Left ventricle myocardium inferior (tissue), 1 donor: ENCODE measurements around the gene SLC44A4. TPM values are rescaled to one million over a fixed set of nuclear protein-coding genes. Genes with fewer than 3 reads are reported as not detected.

ENCODE experiments used
- DNase-seq: peaks from one replicate; pipeline ENCODE4 v3.0.0-alpha.2; 2020
- H3K27ac ChIP-seq: fragments of 200-600 bp; replicated peaks from 2 replicates; pipeline ENCODE4 v1.8.0; 2021
- H3K27me3 ChIP-seq: fragments of 200-600 bp; 2 replicates; pipeline ENCODE4 v1.8.0; 2021; ENCODE audit warnings: low read depth
- H3K36me3 ChIP-seq: fragments of 200-600 bp; 2 replicates; pipeline ENCODE4 v1.8.0; 2021
- H3K4me1 ChIP-seq: fragments of 200-600 bp; 2 replicates; pipeline ENCODE4 v1.8.0; 2021
- H3K4me3 ChIP-seq: fragments of 200-600 bp; 2 replicates; pipeline ENCODE4 v1.8.0; 2021; ENCODE audit warnings: mild to moderate bottlenecking, moderate library complexity
- H3K9me3 ChIP-seq: fragments of 200-600 bp; replicated peaks from 2 replicates; pipeline ENCODE4 v1.8.0; 2021
- intact Hi-C: fragments of 100-400 bp; cut with micrococcal nuclease; formaldehyde crosslinking; loops from one replicate; pipeline ENCODE4 v1.11.0; 2022
- total RNA-seq: library from RNA; stranded (reverse); fragmentation: NEBNext Ultra II Directional; extraction: Animal tissue kit (Norgen Biotek cat#: 25700); gene quantifications from one replicate; pipeline ENCODE4 v1.2.1, GENCODE V29; 2021
- TF ChIP-seq, protein P1 (sequence below): fragments of 200-600 bp; IDR thresholded peaks from 2 replicates; pipeline ENCODE4 v1.8.0; 2021; ENCODE audit warnings: antibody characterized with exemption, mild to moderate bottlenecking, borderline replicate concordance
- donor health status: DM: no; HTN: yes; CAD: no; lungs with severe emphysema.

Gene SLC44A4
- total RNA-seq, 1 donor from 2014 or later = 0.08 TPM

DNA sequence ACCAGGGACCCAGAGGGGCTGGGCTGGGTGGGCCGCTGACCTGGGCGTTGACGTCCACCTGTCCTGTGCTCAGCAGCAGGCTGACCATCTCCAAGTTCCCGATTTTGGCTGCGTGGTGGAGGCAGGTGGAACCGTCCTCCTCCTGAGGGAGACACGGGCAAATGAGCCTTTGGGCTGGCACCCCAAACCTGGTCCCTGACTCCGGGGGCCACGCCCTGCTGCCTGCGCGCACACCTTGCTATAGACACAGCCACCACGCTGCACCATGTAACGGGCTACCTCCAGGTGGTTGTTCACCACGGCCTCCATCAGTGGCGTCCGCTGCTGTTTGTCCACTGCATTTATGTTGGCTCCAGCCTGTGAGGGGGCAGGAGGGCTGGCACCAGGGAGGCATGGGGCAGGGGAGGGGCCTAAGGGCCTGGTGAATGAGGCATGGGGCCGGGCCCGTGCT is 7.8 kb upstream of the SLC44A4 start:
- Histone ChIP-seq H3K4me3 (no peak overlapping the region), H3K27me3 (no peaks in the 10 kb centered on the region), H3K9me3 (no peaks in the 10 kb centered on the region), H3K36me3 (peaks cover 93% of the 10 kb centered on the region), H3K4me1 (no peaks in the 10 kb centered on the region), H3K27ac (no peak overlapping the region)
- no peak for DNase-seq
- intact Hi-C loops = no loop called here
- TF ChIP-seq, protein P1, sequence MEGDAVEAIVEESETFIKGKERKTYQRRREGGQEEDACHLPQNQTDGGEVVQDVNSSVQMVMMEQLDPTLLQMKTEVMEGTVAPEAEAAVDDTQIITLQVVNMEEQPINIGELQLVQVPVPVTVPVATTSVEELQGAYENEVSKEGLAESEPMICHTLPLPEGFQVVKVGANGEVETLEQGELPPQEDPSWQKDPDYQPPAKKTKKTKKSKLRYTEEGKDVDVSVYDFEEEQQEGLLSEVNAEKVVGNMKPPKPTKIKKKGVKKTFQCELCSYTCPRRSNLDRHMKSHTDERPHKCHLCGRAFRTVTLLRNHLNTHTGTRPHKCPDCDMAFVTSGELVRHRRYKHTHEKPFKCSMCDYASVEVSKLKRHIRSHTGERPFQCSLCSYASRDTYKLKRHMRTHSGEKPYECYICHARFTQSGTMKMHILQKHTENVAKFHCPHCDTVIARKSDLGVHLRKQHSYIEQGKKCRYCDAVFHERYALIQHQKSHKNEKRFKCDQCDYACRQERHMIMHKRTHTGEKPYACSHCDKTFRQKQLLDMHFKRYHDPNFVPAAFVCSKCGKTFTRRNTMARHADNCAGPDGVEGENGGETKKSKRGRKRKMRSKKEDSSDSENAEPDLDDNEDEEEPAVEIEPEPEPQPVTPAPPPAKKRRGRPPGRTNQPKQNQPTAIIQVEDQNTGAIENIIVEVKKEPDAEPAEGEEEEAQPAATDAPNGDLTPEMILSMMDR = no peak

DNA sequence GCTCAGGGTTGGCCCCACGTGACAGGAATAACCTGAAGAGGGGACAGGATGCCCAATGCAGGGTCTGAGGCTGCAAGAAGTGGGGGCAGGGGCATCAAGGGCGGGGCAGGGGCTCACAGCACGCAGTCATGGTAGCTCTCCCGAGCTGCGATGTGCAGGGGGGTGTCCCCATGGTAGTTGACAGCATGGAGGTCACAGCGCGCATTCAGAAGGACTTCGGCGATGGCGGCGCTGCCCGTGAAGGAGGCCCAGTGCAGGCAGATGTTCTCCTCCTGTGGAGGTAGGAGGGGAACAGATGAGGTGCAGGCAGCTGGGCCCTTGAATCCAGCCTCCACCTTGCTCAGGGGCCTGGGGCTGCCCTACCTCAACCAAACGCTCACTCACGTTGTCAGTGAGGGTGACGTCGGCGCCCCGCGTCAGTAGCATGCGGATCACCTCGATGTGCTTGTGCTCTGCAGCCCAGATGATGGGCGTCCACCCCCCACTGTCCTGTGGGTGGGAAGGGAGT is 5.8 kb upstream of the SLC44A4 start:
- Histone ChIP-seq H3K4me3 (no peak overlapping the region), H3K36me3 (peaks cover 94% of the 10 kb centered on the region), H3K4me1 (no peaks in the 10 kb centered on the region), H3K27me3 (no peaks in the 10 kb centered on the region), H3K27ac (no peak overlapping the region), H3K9me3 (no peaks in the 10 kb centered on the region)
- TF ChIP-seq, protein P1 = no peak
- no peak for DNase-seq
- intact Hi-C loops = no loop called here

DNA sequence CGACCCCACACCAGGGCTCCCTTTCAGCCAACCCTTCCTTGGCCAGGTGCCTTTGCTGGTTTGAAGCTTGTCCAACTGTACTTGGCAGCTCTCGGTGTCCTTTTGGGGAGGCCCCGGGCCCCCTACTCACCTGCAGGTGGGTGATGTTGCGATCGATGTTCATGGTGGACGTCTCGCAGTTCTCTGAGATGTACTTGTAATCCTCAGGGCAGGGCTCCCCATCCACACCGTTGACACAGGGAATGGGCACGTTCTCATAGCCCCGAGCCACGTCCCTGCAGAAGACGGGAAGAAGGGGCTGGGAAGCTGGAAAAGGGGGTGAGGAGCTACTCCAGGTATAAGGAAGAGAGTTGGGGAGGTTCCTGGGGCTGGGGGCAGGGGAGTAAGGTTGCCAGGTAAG is 4.9 kb upstream of the SLC44A4 start:
- Histone ChIP-seq H3K27ac (no peak overlapping the region), H3K27me3 (no peaks in the 10 kb centered on the region), H3K4me1 (no peaks in the 10 kb centered on the region), H3K36me3 (peaks cover 87% of the 10 kb centered on the region), H3K4me3 (no peak overlapping the region), H3K9me3 (no peaks in the 10 kb centered on the region)
- TF ChIP-seq, protein P1 = no peak
- intact Hi-C loops = no loop called here
- no peak for DNase-seq

GRCh38 chr6:31882344-31882743 is 3.5 kb upstream of the SLC44A4 start:
- intact Hi-C loops = no loop called here

DNA sequence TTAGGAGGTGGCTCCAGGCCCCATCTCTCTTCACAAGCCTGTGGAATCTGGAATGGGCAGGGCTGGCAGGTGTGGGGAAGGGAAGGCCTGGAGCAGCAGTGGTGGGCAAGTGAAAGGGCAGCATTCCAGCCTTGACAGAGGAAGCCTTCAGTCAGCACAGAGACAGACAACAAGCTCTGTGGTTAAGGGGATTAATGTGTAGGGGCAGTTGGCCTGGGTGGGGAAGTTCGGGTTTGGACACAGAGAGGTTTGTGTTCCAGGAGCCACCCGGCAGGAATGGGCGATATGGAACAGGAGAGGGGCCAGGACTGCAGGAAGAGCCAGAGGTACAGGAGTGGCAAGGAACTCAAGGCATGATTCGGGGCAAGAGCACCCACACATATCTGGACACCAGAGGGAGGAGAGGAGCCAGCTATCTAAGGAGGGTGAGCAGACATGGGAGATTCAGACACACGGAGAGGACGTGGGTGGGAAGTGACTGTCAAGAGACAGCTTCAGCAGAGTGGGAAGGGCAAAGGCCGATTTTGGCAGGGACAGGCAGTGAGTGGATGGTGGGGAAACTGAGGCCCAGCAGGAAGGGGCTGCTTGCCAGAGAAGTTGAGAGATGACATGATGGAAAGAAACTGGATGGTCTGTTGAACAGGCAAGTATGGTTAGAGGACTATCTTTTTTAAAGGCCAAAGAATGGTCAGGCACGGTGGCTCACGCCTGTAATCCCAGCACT is 2.5 kb upstream of the SLC44A4 start:
- H3K36me3 ChIP-seq = peaks cover 63% of the 10 kb centered on the region
- DNase-seq = no peak

More at GRCh38 chr6:31882344-31882743, 3.5 kb upstream of the SLC44A4 start:
- H3K27me3 ChIP-seq = no peaks in the 10 kb centered on the region
- no peaks in the 10 kb centered on the region for H3K4me1 ChIP-seq
- TF ChIP-seq, protein P1 = no peak
- no peak for DNase-seq
- H3K27ac ChIP-seq = no peak overlapping the region
- H3K36me3 ChIP-seq = peaks cover 74% of the 10 kb centered on the region
- H3K9me3 ChIP-seq = no peaks in the 10 kb centered on the region
- no peak overlapping the region for H3K4me3 ChIP-seq

More for the DNA sequence above, 2.5 kb upstream of the SLC44A4 start:
- Histone ChIP-seq H3K27ac (no peak overlapping the region), H3K4me3 (no peak overlapping the region), H3K4me1 (no peaks in the 10 kb centered on the region), H3K9me3 (no peaks in the 10 kb centered on the region), H3K27me3 (no peaks in the 10 kb centered on the region)
- intact Hi-C loops = no loop called here
- TF ChIP-seq, protein P1 = no peak
